Head of caudate nucleus (tissue), 42 donors: ENCODE measurements around the gene TOMT.
"Not testable (repeated sequence)": the region's sequence is repeated elsewhere in the genome, so short reads cannot be mapped to it uniquely, and the experiment has no call there.

ENCODE experiments used
- DNase-seq, 42 donors: peaks; one replicate each; pipeline versions ENCODE4 v3.0.0 to v3.0.0-alpha.2; 2020 to 2021; ENCODE audit warnings: mixed read lengths in 7 of 42
- intact Hi-C: fragments of 100-400 bp; cut with DNase I; formaldehyde crosslinking; loops from one replicate; pipeline ENCODE4 v1.15.0; 2022

The TOMT gene

GRCh38 chr11:72116019-72116755, 10.5 kb downstream of the TOMT start:
- intact Hi-C loops = no loop called here

GRCh38 chr11:72119198-72119597, 13.5 kb downstream of the TOMT start:
- intact Hi-C loops = no loop called here
- DNase-seq = no peak

More at GRCh38 chr11:72116019-72116755, 10.5 kb downstream of the TOMT start:
- DNase-seq = no peak

GRCh38 chr11:72120930-72121329, 15.2 kb downstream of the TOMT start:
- intact Hi-C loops = no loop called here
- DNase-seq = no peak

GRCh38 chr11:72122607-72123006, 16.9 kb downstream of the TOMT start:
- DNase-seq = no peak
- intact Hi-C loops = no loop called here

GRCh38 chr11:72123117-72123653, 17.5 kb downstream of the TOMT start:
- intact Hi-C loops = no loop called here
- no peak for DNase-seq

GRCh38 chr11:72124046-72124445, 18.3 kb downstream of the TOMT start:
- intact Hi-C loops = no loop called here
- no peak for DNase-seq

GRCh38 chr11:72125956-72126355, 20.2 kb downstream of the TOMT start:
- intact Hi-C loops = no loop called here
- no peak for DNase-seq

- intact Hi-C loops = no loop called here
- no peak for DNase-seq
Observed at GRCh38 chr11:72127923-72128322, 22.2 kb downstream of the TOMT start.

- DNase-seq = no peak
- intact Hi-C loops = no loop called here
Observed at GRCh38 chr11:72129381-72129780, 23.7 kb downstream of the TOMT start.

GRCh38 chr11:72132646-72133045, 26.9 kb downstream of the TOMT start:
- no peak for DNase-seq
- intact Hi-C loops = no loop called here

- intact Hi-C loops, DNase-seq: not testable (repeated sequence)
Observed at GRCh38 chr11:72135473-72135872, 29.7 kb downstream of the TOMT start, which contains the start of gene FOLR3. TSS of gene FOLR3 (plus strand) at chr11:72135725. CDS start at chr11:72135953, 228 bp downstream.

GRCh38 chr11:72135891-72136683, 30.4 kb downstream of the TOMT start:
- no peak for DNase-seq
- intact Hi-C loops = no loop called here

- intact Hi-C loops = no loop called here
- DNase-seq = no peak
Observed at GRCh38 chr11:72136684-72137262, 31.0 kb downstream of the TOMT start.

- intact Hi-C loops = no loop called here
- DNase-seq = no peak
Observed at GRCh38 chr11:72138821-72139390, 33.2 kb downstream of the TOMT start.

- intact Hi-C loops = no loop called here
- DNase-seq = no peak
Observed at GRCh38 chr11:72139500-72139899, 33.8 kb downstream of the TOMT start.

- intact Hi-C loops = no loop called here
- no peak for DNase-seq
Observed at GRCh38 chr11:72140661-72141060, 34.9 kb downstream of the TOMT start.

GRCh38 chr11:72141066-72141465, 35.3 kb downstream of the TOMT start:
- intact Hi-C loops = no loop called here
- DNase-seq = no peak

- intact Hi-C loops, DNase-seq: not testable (repeated sequence)
Observed at GRCh38 chr11:72142086-72142485, 36.4 kb downstream of the TOMT start.

- DNase-seq, intact Hi-C loops: not testable (repeated sequence)
Observed at GRCh38 chr11:72142543-72142942, 36.8 kb downstream of the TOMT start.
